C4-2B (cell line): Measurements from ENCODE around the gene ULK3.
A peak's percentile ranks its signal among the peaks of the same experiment; 100 is the strongest.

Source experiments
- H3K27ac ChIP-seq: fragments of 450-650 bp; 2 replicates; pipeline ENCODE4 v1.5.1; 2017
- CTCF ChIP-seq: fragments of 450-650 bp; conservative IDR thresholded peaks from 2 replicates; pipeline ENCODE4 v1.5.1; 2017; ENCODE audit warnings: mild to moderate bottlenecking
- ZFX ChIP-seq: fragments of 450-650 bp; IDR thresholded peaks from 2 replicates; pipeline ENCODE4 v1.6.1; 2017

Gene ULK3

DNA sequence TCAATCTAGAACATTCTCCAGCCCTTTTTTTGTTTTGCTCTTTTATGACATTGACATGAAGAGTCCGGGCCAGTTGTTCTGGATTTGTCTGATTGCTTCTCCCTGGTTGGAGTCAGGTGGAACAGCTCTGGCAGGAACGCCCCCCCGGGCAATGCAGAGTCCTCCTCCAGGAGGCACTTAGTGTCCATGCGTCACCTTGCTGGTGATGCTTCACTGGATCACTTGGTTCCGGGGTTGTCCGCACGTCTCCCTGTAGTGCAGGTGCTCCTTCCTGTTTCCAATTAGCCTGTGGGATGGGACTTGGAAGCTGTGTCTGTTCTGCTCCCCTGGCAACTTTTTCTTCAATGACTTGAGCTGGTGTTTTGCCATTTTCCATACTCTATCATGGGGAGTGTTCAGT, 51.3 kb downstream of the ULK3 start:
- TF ChIP-seq ZFX, result no peak
- TF ChIP-seq CTCF, result no peak

DNA sequence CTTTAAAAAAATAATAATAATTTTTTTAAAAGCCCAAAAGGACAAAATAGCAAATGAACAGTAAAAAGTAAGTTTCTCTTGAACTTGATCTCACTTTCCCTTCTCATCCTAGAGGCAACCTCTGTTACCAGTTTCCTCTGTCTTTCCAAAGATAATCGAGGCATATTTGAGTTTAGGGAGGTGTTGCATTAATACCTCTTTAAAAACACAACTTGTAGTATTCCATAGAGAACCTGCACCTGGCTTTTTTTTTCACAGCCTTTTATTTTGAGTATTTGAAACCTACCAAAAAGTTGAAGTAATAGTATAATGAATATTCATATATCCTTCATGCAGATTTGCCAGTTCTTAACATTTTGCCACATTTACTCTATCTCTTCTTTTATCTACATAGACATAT, 51.9 kb downstream of the ULK3 start:
- no peak overlapping the region for H3K27ac ChIP-seq
- no peak for TF ChIP-seq CTCF
- no peak for TF ChIP-seq ZFX

More for the DNA sequence above, 51.3 kb downstream of the ULK3 start:
- H3K27ac ChIP-seq, result no peak overlapping the region

GRCh38 chr15:74790080-74790916, 52.7 kb downstream of the ULK3 start:
- no peak for TF ChIP-seq ZFX
- no peak for TF ChIP-seq CTCF
- H3K27ac ChIP-seq, result peak overlapping the region; percentile 4; the same call in 1 of the 2 replicates

- peak overlapping the region; percentile 4; the same call in 1 of the 2 replicates for H3K27ac ChIP-seq
- no peak for TF ChIP-seq CTCF
- TF ChIP-seq ZFX, result no peak
Observed at GRCh38 chr15:74789741-74790079, 53.2 kb downstream of the ULK3 start.

DNA sequence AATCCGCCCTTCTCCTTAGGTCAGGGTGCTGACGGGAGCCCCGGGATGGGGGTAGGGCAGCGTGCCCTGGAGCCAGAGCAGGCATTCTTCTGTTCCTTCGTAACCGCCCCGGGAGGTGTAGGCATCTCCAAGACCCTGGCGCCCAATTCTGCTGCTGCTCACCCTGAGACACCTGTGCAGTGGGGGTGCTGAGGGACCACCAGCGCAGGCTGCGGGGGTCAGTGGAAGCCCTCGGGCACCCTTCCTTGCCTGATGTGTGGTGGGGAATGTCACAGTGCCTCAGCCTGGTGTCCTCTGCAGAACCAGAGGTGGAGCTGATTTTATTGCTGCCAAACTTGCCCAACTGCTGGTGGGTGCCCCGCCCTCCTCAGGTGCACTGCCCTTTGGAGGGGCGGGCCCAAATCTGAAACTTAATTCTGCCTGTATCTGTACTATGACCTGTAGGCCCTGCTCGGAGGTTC, 53.8 kb downstream of the ULK3 start:
- TF ChIP-seq ZFX, result no peak
- no peak for TF ChIP-seq CTCF
- peak overlapping the region; percentile 4; the same call in 1 of the 2 replicates for H3K27ac ChIP-seq

DNA sequence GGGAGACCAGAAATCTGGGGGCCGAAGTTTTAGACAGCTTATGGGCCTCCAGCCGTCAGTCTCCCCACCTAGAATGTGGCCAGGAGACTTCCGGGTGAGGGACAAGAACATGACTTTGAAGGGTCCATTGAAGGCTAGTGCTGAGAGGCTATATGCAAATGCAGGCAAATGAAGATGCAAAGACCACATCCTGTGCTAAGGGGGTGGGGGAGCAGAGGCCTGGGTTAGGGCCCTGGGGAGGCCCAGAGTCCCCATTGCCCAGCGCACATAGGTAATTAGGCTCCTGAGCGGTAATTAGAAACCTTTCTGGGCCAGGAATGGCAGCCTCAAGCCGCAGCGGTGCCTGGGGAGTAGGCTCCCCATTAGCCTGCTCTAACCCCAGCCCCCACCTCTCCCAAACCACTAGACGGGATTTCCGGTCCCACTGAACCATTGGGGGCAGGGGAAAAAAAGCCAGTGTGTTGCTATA, 54.2 kb downstream of the ULK3 start:
- H3K27ac ChIP-seq, result peak overlapping the region; percentile 4

More for the DNA sequence above, 54.2 kb downstream of the ULK3 start:
- no peak for TF ChIP-seq ZFX
- no peak for TF ChIP-seq CTCF
